H1 (cell line): ENCODE measurements around the gene ADIPOR2. TPM values are rescaled to one million over a fixed set of nuclear protein-coding genes. Genes with fewer than 3 reads are reported as not detected.

Experiments
- CTCF ChIA-PET: fragments of 300-600 bp; sonication (Branson Sonifier 250); formaldehyde crosslinking; loops from one replicate; lab custom pipeline; 2021; ENCODE audit not compliant: partially characterized antibody; lab: Charles Lee
- POLR2A ChIA-PET: fragments of 300-600 bp; sonication (Branson Sonifier 250); formaldehyde crosslinking; loops from one replicate; lab custom pipeline; 2021; ENCODE audit warnings: inconsistent platforms; ENCODE audit not compliant: partially characterized antibody; lab: Charles Lee
- DNase-seq, 2 experiments: peaks; one replicate each; pipeline versions ENCODE4 v3.0.0 to v3.0.0-alpha.2; 2010 to 2022; ENCODE audit warnings: low spot score in 2 of 2, low read depth in 1 of 2, mixed read lengths in 1 of 2
- FAIRE-seq: peaks from 2 replicates; lab custom pipeline; 2011; peaks lifted over from hg19 to GRCh38; lab: Jason Lieb, UNC
- H2AFZ ChIP-seq: 2 replicates; pipeline ENCODE4 v1.8.1; 2012; ENCODE audit warnings: low read length, inconsistent platforms
- H2AK5ac ChIP-seq: 2 replicates; pipeline ENCODE4 v1.6.1; 2013; ENCODE audit warnings: low read depth, low read length
- H2BK120ac ChIP-seq: replicated peaks from 2 replicates; pipeline ENCODE3; 2013; ENCODE audit warnings: low read depth, low read length, inconsistent platforms
- H2BK12ac ChIP-seq: 2 replicates; pipeline ENCODE4 v1.6.1; 2013; ENCODE audit warnings: low read depth, low read length
- H2BK15ac ChIP-seq: 2 replicates; pipeline ENCODE4 v1.6.1; 2013; ENCODE audit warnings: low read length
- H2BK20ac ChIP-seq: 2 replicates; pipeline ENCODE4 v1.6.1; 2013; ENCODE audit warnings: low read length
- H2BK5ac ChIP-seq: 2 replicates; pipeline ENCODE4 v1.6.1; 2013; ENCODE audit warnings: low read depth, low read length
- H3K14ac ChIP-seq: 2 replicates; pipeline ENCODE4 v1.6.1; 2013; ENCODE audit warnings: inconsistent platforms; ENCODE audit not compliant: insufficient read length
- H3K18ac ChIP-seq: 2 replicates; pipeline ENCODE4 v1.6.1; 2013; ENCODE audit warnings: low read length; ENCODE audit errors: extremely low read depth
- H3K23ac ChIP-seq: 2 replicates; pipeline ENCODE4 v1.6.1; 2013; ENCODE audit warnings: inconsistent platforms; ENCODE audit not compliant: insufficient read length
- H3K23me2 ChIP-seq: 2 replicates; pipeline ENCODE4 v1.6.1; 2013; ENCODE audit warnings: low read depth, low read length
- H3K27ac ChIP-seq: 2 replicates; pipeline ENCODE4 v1.6.1; 2011; ENCODE audit warnings: low read depth, low read length, inconsistent platforms
- H3K27me3 ChIP-seq, 4 experiments: replicated peaks in 1 of 4; 1 replicate in 1 of 4; 2 replicates in 3 of 4; pipeline versions ENCODE4 v1.6.1 to v1.8.1; 2011 to 2013; ENCODE audit warnings: low read length in 3 of 4, mild to moderate bottlenecking in 3 of 4, inconsistent platforms in 2 of 4, mixed read lengths in 2 of 4, moderate library complexity in 1 of 4; ENCODE audit not compliant: control insufficient read depth in 3 of 4, insufficient read depth in 3 of 4; ENCODE audit errors: extremely low read depth in 1 of 4
- H3K36me3 ChIP-seq, 4 experiments: 2 replicates each; pipeline versions ENCODE4 v1.6.1 to v1.8.1; 2011 to 2013; ENCODE audit warnings: mild to moderate bottlenecking in 4 of 4, low read length in 3 of 4, moderate library complexity in 2 of 4, control low read depth in 1 of 4, inconsistent platforms in 1 of 4; ENCODE audit not compliant: insufficient read depth in 4 of 4, control insufficient read depth in 2 of 4
- H3K4ac ChIP-seq: replicated peaks from 2 replicates; pipeline ENCODE3; 2013; ENCODE audit warnings: low read length, low read depth, mixed read lengths, inconsistent platforms; ENCODE audit not compliant: insufficient read length
- H3K4me1 ChIP-seq, 4 experiments: replicated peaks in 1 of 4; 1 replicate in 1 of 4; 2 replicates in 3 of 4; pipeline versions ENCODE4 v1.6.1 to v1.8.1; 2011 to 2013; ENCODE audit warnings: low read length in 3 of 4, inconsistent platforms in 2 of 4, mixed read lengths in 1 of 4; ENCODE audit not compliant: insufficient read depth in 4 of 4, control insufficient read depth in 3 of 4
- H3K4me2 ChIP-seq, 2 experiments: 2 replicates each; pipeline versions ENCODE4 v1.6.1 to v1.8.1; 2011 to 2013; ENCODE audit warnings: low read depth in 2 of 2, low read length in 2 of 2, control low read depth in 1 of 2, inconsistent platforms in 1 of 2, mild to moderate bottlenecking in 1 of 2; ENCODE audit not compliant: insufficient read depth in 1 of 2
- H3K4me3 ChIP-seq, 4 experiments: fragments of 200-600, 300-600 bp in 1 of 4; sonication (generic), shearing (Covaris generic), sonication (Bioruptor Twin) in 1 of 4; 2 replicates each; pipeline versions ENCODE4 v1.5.1 to v1.8.1; 2011 to 2016; ENCODE audit warnings: low read length in 4 of 4, low read depth in 3 of 4, control low read depth in 2 of 4, inconsistent platforms in 2 of 4, mild to moderate bottlenecking in 2 of 4, mixed read lengths in 1 of 4, moderate library complexity in 1 of 4; ENCODE audit not compliant: insufficient read depth in 2 of 4; ENCODE audit errors: extremely low read depth in 1 of 4
- H3K56ac ChIP-seq: replicated peaks from 2 replicates; pipeline ENCODE3; 2013; ENCODE audit warnings: low read depth, mild to moderate bottlenecking, mixed read lengths, low read length, inconsistent platforms; ENCODE audit not compliant: insufficient read length
- H3K79me1 ChIP-seq: 2 replicates; pipeline ENCODE4 v1.6.1; 2013; ENCODE audit warnings: low read depth, low read length, control low read depth
- H3K79me2 ChIP-seq, 2 experiments: 2 replicates each; pipeline versions ENCODE4 v1.6.1 to v1.8.1; 2012 to 2013; ENCODE audit warnings: low read length in 2 of 2, mild to moderate bottlenecking in 2 of 2, inconsistent platforms in 1 of 2; ENCODE audit not compliant: insufficient read depth in 2 of 2, control insufficient read depth in 1 of 2
- H3K9ac ChIP-seq, 4 experiments: replicated peaks in 1 of 4; 1 replicate in 1 of 4; 2 replicates in 3 of 4; pipeline versions ENCODE4 v1.6.1 to v1.8.1; 2011 to 2013; ENCODE audit warnings: low read depth in 3 of 4, low read length in 3 of 4, control low read depth in 2 of 4, mild to moderate bottlenecking in 2 of 4, moderate library complexity in 2 of 4, inconsistent platforms in 1 of 4; ENCODE audit errors: extremely low read depth in 1 of 4
- H3K9me3 ChIP-seq, 2 experiments: 2 replicates each; pipeline versions ENCODE4 v1.6.1 to v1.8.1; 2012 to 2013; ENCODE audit warnings: mild to moderate bottlenecking in 2 of 2, moderate library complexity in 2 of 2, control low read depth in 1 of 2, inconsistent platforms in 1 of 2, low read depth in 1 of 2, low read length in 1 of 2, mixed read lengths in 1 of 2; ENCODE audit not compliant: insufficient read depth in 2 of 2
- H4K20me1 ChIP-seq, 2 experiments: replicated peaks in 1 of 2; 2 replicates each; pipeline versions ENCODE3 to v1.8.1; 2011 to 2013; ENCODE audit warnings: inconsistent platforms in 2 of 2, low read length in 2 of 2, mild to moderate bottlenecking in 1 of 2; ENCODE audit not compliant: insufficient read depth in 2 of 2, control insufficient read depth in 1 of 2
- H4K5ac ChIP-seq: 2 replicates; pipeline ENCODE4 v1.6.1; 2013; ENCODE audit warnings: low read length, low read depth, mixed read lengths, inconsistent platforms; ENCODE audit not compliant: insufficient read length
- H4K8ac ChIP-seq: 2 replicates; pipeline ENCODE4 v1.8.0; 2013; ENCODE audit warnings: mild to moderate bottlenecking, moderate library complexity, low read length, inconsistent platforms; ENCODE audit not compliant: insufficient read depth; ENCODE audit errors: extremely low read depth
- H4K91ac ChIP-seq: replicated peaks from 2 replicates; pipeline ENCODE3; 2013; ENCODE audit warnings: low read length, mixed read lengths, inconsistent platforms; ENCODE audit not compliant: insufficient read length
- CHD1 ChIP-seq: IDR thresholded peaks from 2 replicates; pipeline ENCODE4 v1.6.1; 2012; ENCODE audit warnings: low read depth, low read length, improper control_type of control experiment
- EZH2 ChIP-seq: fragments of 200-600 bp; sonication (generic); IDR thresholded peaks from 2 replicates; pipeline ENCODE4 v1.7.1; 2012; ENCODE audit warnings: low read depth, mild to moderate bottlenecking, moderate library complexity, low read length, inconsistent platforms; ENCODE audit not compliant: severe bottlenecking
- HDAC6 ChIP-seq: IDR thresholded peaks from one replicate; pipeline ENCODE4 v1.7.1; 2012; ENCODE audit warnings: low read depth, mild to moderate bottlenecking, inconsistent platforms, low read length, moderate library complexity
- KDM4A ChIP-seq: IDR thresholded peaks from one replicate; pipeline ENCODE4 v1.7.1; 2012; ENCODE audit warnings: low read depth, mild to moderate bottlenecking, moderate library complexity, low read length, inconsistent platforms; ENCODE audit not compliant: severe bottlenecking
- MAFK ChIP-seq: IDR thresholded peaks from 2 replicates; pipeline ENCODE4 v1.6.1; 2012; ENCODE audit warnings: low read depth, mild to moderate bottlenecking, improper control_type of control experiment, low read length
- POLR2A ChIP-seq, 2 experiments: IDR thresholded peaks; 1 replicate in 1 of 2; 2 replicates in 1 of 2; pipeline ENCODE4 v1.6.1; 2011; ENCODE audit warnings: low read depth in 2 of 2, low read length in 2 of 2, mild to moderate bottlenecking in 2 of 2; ENCODE audit errors: control extremely low read depth in 1 of 2
- RAD21 ChIP-seq, 2 experiments: IDR thresholded peaks in 1 of 2; conservative IDR thresholded peaks in 1 of 2; 2 replicates each; pipeline ENCODE4 v1.6.1; 2011; ENCODE audit warnings: low read depth in 2 of 2, low read length in 2 of 2, improper control_type of control experiment in 1 of 2, inconsistent platforms in 1 of 2, mild to moderate bottlenecking in 1 of 2, moderate library complexity in 1 of 2
- SAP30 ChIP-seq: fragments of 300-600 bp; sonication (generic); IDR thresholded peaks from 2 replicates; pipeline ENCODE4 v1.7.1; 2012; ENCODE audit warnings: low read length, moderate library complexity, mild to moderate bottlenecking, inconsistent platforms; ENCODE audit not compliant: insufficient read depth, insufficient replicate concordance
- SUZ12 ChIP-seq: fragments of 200-600 bp; sonication (generic); IDR thresholded peaks from 2 replicates; pipeline ENCODE4 v1.6.1; 2012; ENCODE audit warnings: mild to moderate bottlenecking, inconsistent platforms, low read length, moderate library complexity, mixed read lengths
- WGBS, 2 experiments: shearing (Covaris generic) in 1 of 2; methylation state at CpG; one replicate each; pipeline versions ENCODE4 v1.1.6 to v1.1.7; 2013 to 2015; ENCODE audit warnings: low lambda C conversion rate in 2 of 2, mixed read lengths in 2 of 2, inconsistent platforms in 1 of 2, low coverage in 1 of 2, missing lambda C conversion rate in 1 of 2; ENCODE audit not compliant: insufficient replicate concordance in 2 of 2, insufficient coverage in 1 of 2, insufficient read length in 1 of 2; ENCODE audit errors: extremely low coverage in 1 of 2, missing lambda C conversion rate in 1 of 2; 5-methylcytosine and 5-hydroxymethylcytosine counted together
- polyA plus RNA-seq, 7 experiments: library from polyadenylated mRNA; depleted of rRNA in 3 of 7; stranded (reverse) in 5 of 7; unstranded in 2 of 7; fragments of >200 nt in 5 of 7; fragments of 200-250 nt in 2 of 7; gene quantifications; 1 replicate in 5 of 7; 2 replicates in 1 of 7; 4 replicates in 1 of 7; pipeline versions ENCODE4 v1.2.1 to v1.2.3, GENCODE V29; 2011 to 2013; ENCODE audit warnings: missing spikeins in 2 of 7, mixed read lengths in 2 of 7
- total RNA-seq: library from RNA; stranded (reverse); fragmentation: NEBNext Ultra II Directional; extraction: Animal tissue kit (Norgen Biotek cat#: 25700); gene quantifications from 2 replicates; pipeline ENCODE4 v1.2.1, GENCODE V29; 2021
- TF ChIP-seq, protein P1 (sequence below), 3 experiments: IDR thresholded peaks; 1 replicate in 2 of 3; 2 replicates in 1 of 3; pipeline versions ENCODE4 v1.5.1 to v1.6.1; 2011; ENCODE audit warnings: low read length in 3 of 3, mild to moderate bottlenecking in 3 of 3, inconsistent platforms in 2 of 3, low read depth in 1 of 3, moderate library complexity in 1 of 3; ENCODE audit not compliant: insufficient read depth in 1 of 3; ENCODE audit errors: control extremely low read depth in 1 of 3

Gene ADIPOR2
- total and polyA plus RNA-seq, 2 of the 8 experiments (the other 6 are each of a cell fraction or from before 2014, with no cell fraction given): 17.5 to 50.8 TPM

DNA sequence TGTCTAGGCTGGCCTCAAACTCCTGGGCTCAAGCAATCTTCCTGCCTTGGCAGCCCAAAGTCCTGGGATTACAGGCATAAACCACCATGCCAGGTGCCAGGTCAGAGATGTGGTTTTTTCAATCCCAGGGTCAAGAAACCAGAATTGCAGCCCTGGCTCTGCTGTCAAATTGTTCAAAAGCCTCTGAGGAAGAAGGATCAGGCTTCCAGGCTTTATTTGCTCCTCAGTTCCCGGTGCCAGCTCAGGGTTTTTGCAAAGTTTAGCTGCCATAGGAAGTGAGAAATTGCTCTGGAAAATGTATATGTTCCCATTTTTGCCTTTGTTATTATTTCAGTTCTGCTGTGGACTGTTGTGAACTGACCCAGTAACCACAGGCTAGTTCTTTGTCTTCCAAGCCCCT, 33.2 kb upstream of the ADIPOR2 start:
- Histone ChIP-seq H3K9me3 (no peaks in the 10 kb centered on the region), H2BK120ac (no peak overlapping the region), H3K23me2 (peaks cover 5% of the 10 kb centered on the region; the same call in 1 of the 2 replicates), H3K18ac (no peak overlapping the region), H3K4me2 (no peak overlapping the region), H3K4me3 (no peak overlapping the region), H3K36me3 (no peaks in the 10 kb centered on the region), H2BK5ac (no peak overlapping the region), H2BK12ac (no peak overlapping the region), H3K4me1 (no peaks in the 10 kb centered on the region), H2AK5ac (no peak overlapping the region), H2BK20ac (no peak overlapping the region), H3K56ac (no peak overlapping the region), H3K27me3 (peaks cover 4 to 17% (median 11%) of the 10 kb centered on the region in 4 experiments), H4K8ac (no peak overlapping the region), H3K23ac (no peak overlapping the region), H4K91ac (no peak overlapping the region), H3K79me1 (no peaks in the 10 kb centered on the region), H3K27ac (no peak overlapping the region), H4K5ac (no peak overlapping the region), H3K14ac (no peak overlapping the region), H3K79me2 (no peaks in the 10 kb centered on the region), H4K20me1 (no peaks in the 10 kb centered on the region), H3K4ac (no peak overlapping the region), H3K9ac (no peak overlapping the region), H2BK15ac (no peak overlapping the region), H2AFZ (no peak overlapping the region)
- FAIRE-seq: no peak
- WGBS, 2 experiments: 90% methylated on average over 1 of the region's 1 CpG; no CpG with 5 or more reads in 1 of the 2 experiments
- CTCF ChIA-PET: interaction anchor here (1.2 to 18.8 kb wide), 3 partner anchors 23 to 282 kb away, joined by 5 to 265 read pairs (median 6); no protein-coding TSS in a partner anchor
- DNase-seq: no peak
- POLR2A ChIA-PET: interaction anchor here (3.0 kb wide), 1 partner anchor 34 kb away, joined by 7 read pairs; the partner anchor contains the start of gene ADIPOR2
- no peak for TF ChIP-seq RAD21 (IDR thresholded peaks at IDR 0.05 in 1 of 2, conservative IDR thresholded peaks at IDR 0.05 in 1 of 2; ENCODE audit: low read depth in 2 of 2, low read length in 2 of 2)
- TF ChIP-seq KDM4A: no peak
- TF ChIP-seq EZH2: no peak
- no peak for TF ChIP-seq CHD1
- no peak for TF ChIP-seq SAP30
- TF ChIP-seq POLR2A (IDR thresholded peaks at IDR 0.05; ENCODE audit: control extremely low read depth in 1 of 2, low read depth in 2 of 2, low read length in 2 of 2): no peak
- TF ChIP-seq, protein P1, sequence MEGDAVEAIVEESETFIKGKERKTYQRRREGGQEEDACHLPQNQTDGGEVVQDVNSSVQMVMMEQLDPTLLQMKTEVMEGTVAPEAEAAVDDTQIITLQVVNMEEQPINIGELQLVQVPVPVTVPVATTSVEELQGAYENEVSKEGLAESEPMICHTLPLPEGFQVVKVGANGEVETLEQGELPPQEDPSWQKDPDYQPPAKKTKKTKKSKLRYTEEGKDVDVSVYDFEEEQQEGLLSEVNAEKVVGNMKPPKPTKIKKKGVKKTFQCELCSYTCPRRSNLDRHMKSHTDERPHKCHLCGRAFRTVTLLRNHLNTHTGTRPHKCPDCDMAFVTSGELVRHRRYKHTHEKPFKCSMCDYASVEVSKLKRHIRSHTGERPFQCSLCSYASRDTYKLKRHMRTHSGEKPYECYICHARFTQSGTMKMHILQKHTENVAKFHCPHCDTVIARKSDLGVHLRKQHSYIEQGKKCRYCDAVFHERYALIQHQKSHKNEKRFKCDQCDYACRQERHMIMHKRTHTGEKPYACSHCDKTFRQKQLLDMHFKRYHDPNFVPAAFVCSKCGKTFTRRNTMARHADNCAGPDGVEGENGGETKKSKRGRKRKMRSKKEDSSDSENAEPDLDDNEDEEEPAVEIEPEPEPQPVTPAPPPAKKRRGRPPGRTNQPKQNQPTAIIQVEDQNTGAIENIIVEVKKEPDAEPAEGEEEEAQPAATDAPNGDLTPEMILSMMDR (IDR thresholded peaks at IDR 0.05; ENCODE audit: control extremely low read depth in 1 of 3, insufficient read depth in 1 of 3, low read depth in 1 of 3, low read length in 3 of 3): no peak
- no peak for TF ChIP-seq SUZ12
- TF ChIP-seq MAFK: no peak
- no peak for TF ChIP-seq HDAC6
